Natural killer cell (primary cell): Measurements from ENCODE around the gene MRPS35. TPM values are rescaled to one million over a fixed set of nuclear protein-coding genes. Genes with fewer than 3 reads are reported as not detected.

Source experiments
- ATAC-seq, 3 donors: fragments of 150-1000 bp in 2 of 3; fragments of 200-7000 bp in 1 of 3; cut with Tn5 transposase; 1 replicate in 1 of 3; 2 replicates in 2 of 3; pipeline ENCODE4 v1.10.0; 2021; ENCODE audit warnings: mild to moderate bottlenecking in 2 of 3, moderate library complexity in 2 of 3
- DNase-seq, 2 donors: peaks; one replicate each; pipeline versions ENCODE4 v3.0.0 to v3.0.0-alpha.2; 2013 to 2021; ENCODE audit warnings: mixed read lengths in 1 of 2
- H3K27ac ChIP-seq: one replicate; pipeline ENCODE4 v1.5.1; 2013; ENCODE audit warnings: mild to moderate bottlenecking, low read length
- H3K27me3 ChIP-seq: one replicate; pipeline ENCODE4 v1.6.1; 2013; ENCODE audit warnings: low read length; ENCODE audit not compliant: control insufficient read depth, insufficient read depth
- H3K36me3 ChIP-seq: one replicate; pipeline ENCODE4 v1.6.1; 2013; ENCODE audit warnings: low read length; ENCODE audit not compliant: control insufficient read depth, insufficient read depth
- H3K4me1 ChIP-seq: one replicate; pipeline ENCODE4 v1.6.1; 2013; ENCODE audit warnings: low read length; ENCODE audit not compliant: control insufficient read depth, insufficient read depth
- H3K4me3 ChIP-seq: one replicate; pipeline ENCODE4 v1.5.1; 2013; ENCODE audit warnings: low read length
- H3K9me3 ChIP-seq: one replicate; pipeline ENCODE4 v1.6.1; 2013; ENCODE audit warnings: low read length; ENCODE audit not compliant: control insufficient read depth, insufficient read depth
- H3K27ac Mint-ChIP-seq, 2 donors: one replicate each; pipeline ENCODE4 v1.8.0; 2022; ENCODE audit warnings: mild to moderate bottlenecking in 2 of 2, mixed read lengths in 2 of 2, moderate library complexity in 1 of 2
- H3K27me3 Mint-ChIP-seq, 2 donors: one replicate each; pipeline ENCODE4 v1.8.0; 2022; ENCODE audit warnings: low read depth in 2 of 2, mixed read lengths in 2 of 2
- H3K36me3 Mint-ChIP-seq: one replicate; pipeline ENCODE4 v1.8.0; 2022; ENCODE audit warnings: mixed read lengths
- H3K4me1 Mint-ChIP-seq, 2 donors: one replicate each; pipeline ENCODE4 v1.8.0; 2022; ENCODE audit warnings: mixed read lengths in 2 of 2
- H3K4me3 Mint-ChIP-seq: one replicate; pipeline ENCODE4 v1.8.0; 2022; ENCODE audit warnings: mild to moderate bottlenecking, moderate library complexity, mixed read lengths
- H3K9me3 Mint-ChIP-seq, 2 donors: one replicate each; pipeline ENCODE4 v1.8.0; 2022; ENCODE audit warnings: mixed read lengths in 2 of 2
- WGBS: methylation state at CpG from one replicate; pipeline ENCODE4 v1.1.7; 2013; ENCODE audit warnings: missing lambda C conversion rate; ENCODE audit not compliant: insufficient coverage; 5-methylcytosine and 5-hydroxymethylcytosine counted together
- intact Hi-C: fragments of 100-400 bp; cut with micrococcal nuclease; formaldehyde crosslinking; loops from one replicate; pipeline ENCODE4 v1.14.2; 2022
- total RNA-seq, 4 donors: library from RNA; stranded (reverse); fragments of 120-200 nt in 1 of 4; gene quantifications; one replicate each; pipeline versions ENCODE4 v1.2.3 to v1.2.4, GENCODE V29; 2013 to 2022
- TF ChIP-seq, protein P1 (sequence below): fragments of 200-600 bp; IDR thresholded peaks from one replicate; pipeline ENCODE4 v1.8.0; 2022; ENCODE audit warnings: antibody characterized with exemption

MRPS35 gene
- total RNA-seq, 3 donors from 2014 or later (not counting 1 experiment from before 2014, with no cell fraction given), result 16.7 to 20.5 (median 18.6) TPM

DNA sequence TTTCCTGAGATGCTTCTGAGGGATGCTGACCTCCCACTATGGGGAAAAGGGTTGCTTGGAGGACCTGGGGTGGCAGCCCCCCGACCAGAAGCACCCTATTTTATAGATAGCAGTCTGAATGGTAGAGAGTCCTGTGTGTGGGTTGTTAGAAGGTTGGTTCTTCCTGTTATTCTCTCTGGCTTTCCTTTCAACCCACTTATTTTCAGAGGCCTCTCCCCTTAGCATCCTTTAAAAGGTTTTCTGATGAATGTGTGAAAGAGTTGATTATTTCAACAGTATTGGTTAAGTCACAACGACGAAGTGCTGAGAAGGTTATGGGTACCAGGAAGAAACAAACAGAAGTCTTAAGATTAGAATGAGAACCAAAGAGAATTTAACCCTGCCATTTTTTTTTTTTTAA, 90.2 kb downstream of the MRPS35 start:
- H3K36me3 ChIP-seq, result peaks cover 11% of the 10 kb centered on the region
- ATAC-seq (no peak), DNase-seq (no peak)
- peaks cover 0 to 5% of the 10 kb centered on the region in 2 donors for H3K4me1 Mint-ChIP-seq
- H3K27ac ChIP-seq, result no peak overlapping the region
- H3K4me3 Mint-ChIP-seq, result no peak overlapping the region
- WGBS, result no CpG with 5 or more reads among the region's 3 CpGs
- no peaks in the 10 kb centered on the region for H3K9me3 Mint-ChIP-seq
- intact Hi-C loops, result no loop called here
- H3K4me1 ChIP-seq, result no peaks in the 10 kb centered on the region
- TF ChIP-seq, protein P1, sequence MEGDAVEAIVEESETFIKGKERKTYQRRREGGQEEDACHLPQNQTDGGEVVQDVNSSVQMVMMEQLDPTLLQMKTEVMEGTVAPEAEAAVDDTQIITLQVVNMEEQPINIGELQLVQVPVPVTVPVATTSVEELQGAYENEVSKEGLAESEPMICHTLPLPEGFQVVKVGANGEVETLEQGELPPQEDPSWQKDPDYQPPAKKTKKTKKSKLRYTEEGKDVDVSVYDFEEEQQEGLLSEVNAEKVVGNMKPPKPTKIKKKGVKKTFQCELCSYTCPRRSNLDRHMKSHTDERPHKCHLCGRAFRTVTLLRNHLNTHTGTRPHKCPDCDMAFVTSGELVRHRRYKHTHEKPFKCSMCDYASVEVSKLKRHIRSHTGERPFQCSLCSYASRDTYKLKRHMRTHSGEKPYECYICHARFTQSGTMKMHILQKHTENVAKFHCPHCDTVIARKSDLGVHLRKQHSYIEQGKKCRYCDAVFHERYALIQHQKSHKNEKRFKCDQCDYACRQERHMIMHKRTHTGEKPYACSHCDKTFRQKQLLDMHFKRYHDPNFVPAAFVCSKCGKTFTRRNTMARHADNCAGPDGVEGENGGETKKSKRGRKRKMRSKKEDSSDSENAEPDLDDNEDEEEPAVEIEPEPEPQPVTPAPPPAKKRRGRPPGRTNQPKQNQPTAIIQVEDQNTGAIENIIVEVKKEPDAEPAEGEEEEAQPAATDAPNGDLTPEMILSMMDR, result no peak
- H3K27ac Mint-ChIP-seq, result no peak overlapping the region
- no peaks in the 10 kb centered on the region for H3K27me3 Mint-ChIP-seq
- H3K36me3 Mint-ChIP-seq, result peaks cover 11% of the 10 kb centered on the region
- H3K9me3 ChIP-seq, result no peaks in the 10 kb centered on the region
- no peaks in the 10 kb centered on the region for H3K27me3 ChIP-seq
- no peak overlapping the region for H3K4me3 ChIP-seq

DNA sequence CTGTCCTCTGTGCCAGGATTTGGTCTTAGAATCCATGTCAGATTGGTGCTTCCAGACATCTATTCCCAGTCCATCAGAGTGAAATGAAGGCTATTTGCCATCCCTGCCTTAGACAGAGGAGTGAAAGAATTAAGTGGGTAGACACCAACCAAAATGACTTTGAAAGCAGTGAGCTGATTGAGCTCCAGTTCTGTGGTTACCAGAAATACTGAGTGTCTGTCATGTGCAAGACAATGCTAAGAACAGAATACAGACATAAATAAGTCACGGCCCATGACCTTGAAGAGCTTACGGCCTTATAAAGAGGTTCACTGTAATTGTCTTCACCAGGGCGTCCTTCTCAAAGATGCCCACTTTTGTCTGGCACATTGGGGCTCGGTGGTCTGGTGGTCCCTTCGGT, 91.0 kb downstream of the MRPS35 start:
- intact Hi-C loops, result no loop called here
- no peak overlapping the region for H3K27ac ChIP-seq

DNA sequence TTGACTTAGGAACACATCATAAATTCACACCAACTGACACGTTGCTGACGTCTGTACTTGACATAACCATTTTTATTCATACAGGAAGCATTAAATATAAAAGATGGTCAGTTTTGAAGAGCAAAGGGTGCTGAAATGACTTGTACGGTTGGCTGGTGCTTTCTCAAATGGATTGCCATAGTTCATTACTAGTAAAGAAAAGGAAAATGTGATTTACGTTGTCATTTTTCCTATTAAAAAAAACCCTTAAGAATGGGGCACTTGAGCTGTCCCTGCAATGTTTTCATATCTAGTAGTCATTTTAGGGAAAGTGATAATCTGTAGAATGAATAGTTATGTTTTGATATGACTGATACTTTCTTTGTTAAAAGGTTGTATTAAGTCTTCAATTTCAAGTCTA, 91.9 kb downstream of the MRPS35 start:
- Histone ChIP-seq H3K36me3 (peaks cover 11% of the 10 kb centered on the region), H3K4me3 (no peak overlapping the region), H3K27me3 (no peaks in the 10 kb centered on the region), H3K9me3 (no peaks in the 10 kb centered on the region), H3K4me1 (peaks cover 9% of the 10 kb centered on the region), H3K27ac (no peak overlapping the region)
- TF ChIP-seq, protein P1, result no peak
- Mint-ChIP-seq H3K4me1 (peaks cover 5 to 11% of the 10 kb centered on the region in 2 donors), H3K4me3 (no peak overlapping the region), H3K9me3 (no peaks in the 10 kb centered on the region), H3K27ac (no peak overlapping the region), H3K27me3 (peaks cover 0 to 5% of the 10 kb centered on the region in 2 donors), H3K36me3 (peaks cover 4% of the 10 kb centered on the region)
- no peak for DNase-seq
- ATAC-seq, result no peak
- intact Hi-C loops, result no loop called here
- WGBS, result 100% methylated on average over 1 of the region's 4 CpGs

More for the DNA sequence above, 91.0 kb downstream of the MRPS35 start:
- Mint-ChIP-seq H3K4me3 (no peak overlapping the region), H3K36me3 (peaks cover 11% of the 10 kb centered on the region), H3K27ac (no peak overlapping the region), H3K4me1 (peaks cover 5% of the 10 kb centered on the region in 2 donors), H3K9me3 (no peaks in the 10 kb centered on the region), H3K27me3 (peaks cover 0 to under 1% of the 10 kb centered on the region in 2 donors)
- H3K4me3 ChIP-seq, result no peak overlapping the region
- peaks cover 11% of the 10 kb centered on the region for H3K36me3 ChIP-seq
- H3K4me1 ChIP-seq, result peaks cover under 1% of the 10 kb centered on the region
- H3K9me3 ChIP-seq, result no peaks in the 10 kb centered on the region
- 96% methylated on average over 5 of the region's 5 CpGs for WGBS
- no peaks in the 10 kb centered on the region for H3K27me3 ChIP-seq
- TF ChIP-seq, protein P1, result no peak
- ATAC-seq (no peak), DNase-seq (no peak)

DNA sequence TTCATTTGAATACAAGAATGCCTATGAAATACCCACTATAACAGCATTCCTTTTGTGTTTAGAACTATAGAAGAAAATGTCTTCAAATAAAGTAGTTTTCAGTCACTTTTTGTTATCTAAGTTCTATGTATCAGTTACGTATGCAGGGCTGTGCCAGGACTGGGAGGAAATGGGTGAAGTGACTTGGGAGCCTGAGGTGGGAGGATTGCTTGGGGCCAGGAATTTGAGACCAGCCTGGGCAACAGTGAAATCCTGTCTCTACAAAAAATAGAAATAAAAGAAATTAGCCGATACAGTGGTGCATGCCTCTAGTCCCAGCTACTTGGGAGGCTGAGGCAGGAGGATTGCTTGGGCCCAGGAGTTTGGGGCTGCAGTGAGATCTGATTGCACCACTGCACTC, 92.3 kb downstream of the MRPS35 start:
- H3K27me3 ChIP-seq, result no peaks in the 10 kb centered on the region
- Mint-ChIP-seq H3K4me3 (no peak overlapping the region), H3K27ac (no peak overlapping the region), H3K4me1 (peaks cover 5 to 11% of the 10 kb centered on the region in 2 donors), H3K27me3 (peaks cover 0 to 5% of the 10 kb centered on the region in 2 donors), H3K36me3 (no peaks in the 10 kb centered on the region), H3K9me3 (no peaks in the 10 kb centered on the region)
- WGBS, result 90% methylated on average over 2 of the region's 2 CpGs
- H3K4me1 ChIP-seq, result peaks cover 10% of the 10 kb centered on the region
- H3K9me3 ChIP-seq, result no peaks in the 10 kb centered on the region
- ATAC-seq (no peak), DNase-seq (no peak)
- no peak overlapping the region for H3K27ac ChIP-seq
- intact Hi-C loops, result no loop called here
- H3K36me3 ChIP-seq, result peaks cover 9% of the 10 kb centered on the region
- TF ChIP-seq, protein P1, result no peak
- no peak overlapping the region for H3K4me3 ChIP-seq
